SK-N-MC (cell line): ENCODE measurements around the gene KHNYN.

Experiments used
- FOXP2 ChIP-seq: optimal IDR thresholded peaks from 2 replicates; pipeline ENCODE3; 2011; ENCODE audit warnings: mild to moderate bottlenecking, moderate library complexity; ENCODE audit not compliant: insufficient read depth; ENCODE audit errors: extremely low read length, control extremely low read depth
- POLR2AphosphoS5 ChIP-seq: IDR thresholded peaks from 2 replicates; pipeline ENCODE4 v1.6.1; 2012; ENCODE audit warnings: mild to moderate bottlenecking, low read depth, low read length, borderline replicate concordance

DNA sequence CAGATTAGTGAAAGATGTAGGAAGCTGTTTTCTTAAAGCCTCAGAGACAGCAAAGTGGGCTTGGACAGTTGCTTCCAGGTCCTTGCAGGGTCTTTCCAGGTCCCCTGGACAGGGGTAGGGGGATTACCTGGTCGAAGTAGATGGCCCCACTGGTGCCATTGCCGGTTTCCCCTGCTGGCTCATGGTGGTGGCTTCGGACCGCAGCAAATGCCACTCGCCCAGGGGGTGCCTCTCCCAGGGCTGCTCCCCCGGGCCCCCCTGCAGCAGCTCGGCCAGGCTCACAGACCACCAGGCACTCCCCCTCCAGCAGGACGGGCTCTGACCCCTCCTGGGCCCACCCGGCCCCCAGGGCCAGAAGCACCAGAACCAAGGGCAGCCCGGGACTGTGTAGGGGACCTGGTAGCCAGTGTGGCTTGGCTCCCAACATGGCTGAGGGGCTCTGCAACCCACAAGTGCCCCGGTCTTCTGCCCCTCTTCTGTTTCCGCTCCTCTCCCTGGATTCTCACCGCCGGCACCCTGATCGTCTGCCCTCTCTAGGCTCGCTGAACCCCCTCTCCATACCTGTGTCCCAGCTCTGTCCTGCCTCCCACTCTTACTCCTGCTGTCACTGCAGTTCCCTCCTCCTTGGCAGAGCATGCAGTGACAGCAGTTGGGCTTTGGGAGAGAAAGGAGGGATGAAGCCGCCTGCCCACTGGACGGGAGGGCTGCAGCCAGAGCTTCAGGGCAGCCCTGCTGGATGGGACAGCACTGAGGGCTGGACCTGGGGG lies 943 bp upstream of the KHNYN start:
- TF ChIP-seq FOXP2 = no peak
- no peak for TF ChIP-seq POLR2AphosphoS5
